HEK293T (cell line): ENCODE results near the gene A2ML1.

Source experiments
- ARNT ChIP-seq: fragments of 450-650 bp; IDR thresholded peaks from 2 replicates; pipeline ENCODE4 v1.6.1; 2017; ENCODE audit warnings: mild to moderate bottlenecking
- BHLHE40 ChIP-seq: fragments of 450-650 bp; IDR thresholded peaks from 2 replicates; pipeline ENCODE4 v1.6.1; 2016; ENCODE audit warnings: mild to moderate bottlenecking, moderate library complexity, borderline replicate concordance
- FOXA1 ChIP-seq: fragments of 450-650 bp; IDR thresholded peaks from 2 replicates; pipeline ENCODE4 v1.6.1; 2016; ENCODE audit warnings: mild to moderate bottlenecking
- FOXK2 ChIP-seq: fragments of 450-650 bp; IDR thresholded peaks from 2 replicates; pipeline ENCODE4 v1.6.1; 2016; ENCODE audit warnings: mild to moderate bottlenecking
- FOXM1 ChIP-seq: fragments of 450-650 bp; IDR thresholded peaks from 2 replicates; pipeline ENCODE4 v1.6.1; 2017; ENCODE audit warnings: mild to moderate bottlenecking, borderline replicate concordance
- HDGF ChIP-seq: fragments of 450-650 bp; IDR thresholded peaks from 2 replicates; pipeline ENCODE4 v1.6.1; 2017; ENCODE audit warnings: antibody characterized with exemption, borderline replicate concordance
- LEF1 ChIP-seq: fragments of 450-650 bp; IDR thresholded peaks from 2 replicates; pipeline ENCODE4 v1.6.1; 2017; ENCODE audit warnings: mild to moderate bottlenecking, borderline replicate concordance
- NFRKB ChIP-seq: fragments of 450-650 bp; IDR thresholded peaks from 2 replicates; pipeline ENCODE4 v1.6.1; 2016; ENCODE audit warnings: mild to moderate bottlenecking, moderate library complexity
- SP1 ChIP-seq: fragments of 450-650 bp; IDR thresholded peaks from 2 replicates; pipeline ENCODE4 v1.6.1; 2017
- SUZ12 ChIP-seq: fragments of 450-650 bp; IDR thresholded peaks from 2 replicates; pipeline ENCODE4 v1.6.1; 2016; ENCODE audit warnings: mild to moderate bottlenecking
- TARDBP ChIP-seq: fragments of 450-650 bp; IDR thresholded peaks from 2 replicates; pipeline ENCODE4 v1.6.1; 2016
- TF ChIP-seq, protein P1 (sequence below): fragments of 450-650 bp; IDR thresholded peaks from 2 replicates; pipeline ENCODE4 v1.6.1; 2016

DNA sequence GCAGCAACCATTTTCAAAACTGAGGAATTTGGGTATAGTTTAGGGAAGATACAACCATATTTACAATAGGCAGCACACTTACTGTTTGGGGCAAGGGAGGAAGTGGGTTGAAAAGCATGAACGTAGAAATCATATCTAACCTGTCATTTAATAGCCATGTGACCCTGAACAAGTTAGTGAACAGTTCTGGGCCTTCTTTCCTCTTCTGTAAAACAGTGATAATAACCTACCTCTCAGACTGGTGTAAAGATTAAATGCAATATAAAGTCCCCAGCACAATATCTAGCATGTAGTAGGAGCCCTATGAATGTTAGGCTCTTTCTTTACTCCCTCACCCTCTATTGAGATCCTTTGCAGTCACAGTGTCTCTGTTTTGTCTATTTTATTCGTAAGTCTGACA lies 33.5 kb downstream of the A2ML1 start:
- no peak for TF ChIP-seq SP1
- no peak for TF ChIP-seq FOXA1
- TF ChIP-seq FOXM1: no peak
- no peak for TF ChIP-seq HDGF
- no peak for TF ChIP-seq FOXK2
- TF ChIP-seq BHLHE40: no peak
- TF ChIP-seq NFRKB: no peak
- TF ChIP-seq TARDBP: no peak
- no peak for TF ChIP-seq SUZ12
- TF ChIP-seq, protein P1, sequence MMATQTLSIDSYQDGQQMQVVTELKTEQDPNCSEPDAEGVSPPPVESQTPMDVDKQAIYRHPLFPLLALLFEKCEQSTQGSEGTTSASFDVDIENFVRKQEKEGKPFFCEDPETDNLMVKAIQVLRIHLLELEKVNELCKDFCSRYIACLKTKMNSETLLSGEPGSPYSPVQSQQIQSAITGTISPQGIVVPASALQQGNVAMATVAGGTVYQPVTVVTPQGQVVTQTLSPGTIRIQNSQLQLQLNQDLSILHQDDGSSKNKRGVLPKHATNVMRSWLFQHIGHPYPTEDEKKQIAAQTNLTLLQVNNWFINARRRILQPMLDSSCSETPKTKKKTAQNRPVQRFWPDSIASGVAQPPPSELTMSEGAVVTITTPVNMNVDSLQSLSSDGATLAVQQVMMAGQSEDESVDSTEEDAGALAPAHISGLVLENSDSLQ: no peak
- TF ChIP-seq LEF1: no peak
- no peak for TF ChIP-seq ARNT
